ENCODE measurements around the gene OCA2.

DNA sequence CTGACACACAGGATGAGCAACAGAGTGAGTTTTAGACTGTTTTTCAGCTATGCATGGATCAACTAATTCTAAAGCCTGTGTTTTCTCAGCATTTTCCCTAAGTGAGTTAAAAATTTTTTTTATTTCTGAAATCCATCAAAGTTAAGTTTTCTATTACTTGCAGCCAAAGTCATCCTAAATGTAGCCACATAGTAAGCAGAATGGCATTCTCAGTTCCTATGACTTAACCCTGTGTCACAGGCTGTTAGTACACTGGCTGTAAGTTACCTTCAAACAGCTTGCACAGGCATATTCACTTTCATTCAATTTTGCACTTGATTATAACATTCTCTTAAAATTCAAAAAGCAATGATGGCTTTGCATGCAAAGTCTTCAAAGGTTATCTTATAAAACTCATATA, 368.2 kb downstream of the OCA2 start:
- TF ChIP-seq, protein P1, sequence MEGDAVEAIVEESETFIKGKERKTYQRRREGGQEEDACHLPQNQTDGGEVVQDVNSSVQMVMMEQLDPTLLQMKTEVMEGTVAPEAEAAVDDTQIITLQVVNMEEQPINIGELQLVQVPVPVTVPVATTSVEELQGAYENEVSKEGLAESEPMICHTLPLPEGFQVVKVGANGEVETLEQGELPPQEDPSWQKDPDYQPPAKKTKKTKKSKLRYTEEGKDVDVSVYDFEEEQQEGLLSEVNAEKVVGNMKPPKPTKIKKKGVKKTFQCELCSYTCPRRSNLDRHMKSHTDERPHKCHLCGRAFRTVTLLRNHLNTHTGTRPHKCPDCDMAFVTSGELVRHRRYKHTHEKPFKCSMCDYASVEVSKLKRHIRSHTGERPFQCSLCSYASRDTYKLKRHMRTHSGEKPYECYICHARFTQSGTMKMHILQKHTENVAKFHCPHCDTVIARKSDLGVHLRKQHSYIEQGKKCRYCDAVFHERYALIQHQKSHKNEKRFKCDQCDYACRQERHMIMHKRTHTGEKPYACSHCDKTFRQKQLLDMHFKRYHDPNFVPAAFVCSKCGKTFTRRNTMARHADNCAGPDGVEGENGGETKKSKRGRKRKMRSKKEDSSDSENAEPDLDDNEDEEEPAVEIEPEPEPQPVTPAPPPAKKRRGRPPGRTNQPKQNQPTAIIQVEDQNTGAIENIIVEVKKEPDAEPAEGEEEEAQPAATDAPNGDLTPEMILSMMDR (conservative IDR thresholded peaks at IDR 0.05; ENCODE audit: low read depth, low read length): no peak
- no peak for TF ChIP-seq EZH2 (IDR thresholded peaks at IDR 0.05; ENCODE audit: borderline replicate concordance, low read depth, low read length, poor library complexity, severe bottlenecking)
